ENCODE results near the gene LRRC31. TPM values are rescaled to one million over a fixed set of nuclear protein-coding genes. Genes with fewer than 3 reads are reported as not detected.
A peak's percentile ranks its signal among the peaks of the same experiment; 100 is the strongest.

LRRC31 gene
- total RNA-seq, 1 experiment from 2014 or later: not detected

DNA sequence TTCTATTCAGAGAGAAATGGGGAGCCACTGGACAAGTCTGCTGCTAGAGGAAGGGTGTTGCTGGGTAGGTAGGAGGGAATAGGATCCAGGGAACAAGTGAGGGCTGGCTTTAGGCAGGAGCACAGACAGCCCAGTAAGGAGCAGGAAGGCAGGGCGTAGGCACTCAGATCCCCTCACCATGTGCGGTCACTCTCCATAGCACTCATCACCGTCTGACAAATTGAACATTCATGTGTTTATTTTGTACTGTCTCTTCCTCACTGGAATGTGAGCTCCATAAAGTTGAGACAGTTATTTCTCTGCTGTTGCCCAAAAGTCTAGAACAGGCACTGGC lies 32.8 kb downstream of the LRRC31 start:
- Histone ChIP-seq H4K20me1 (ENCODE audit: insufficient read depth, low read depth, low read length) (no peaks in the 10 kb centered on the region), H3K9me2 (replicated peaks; ENCODE audit: insufficient read depth, low read length) (no peaks in the 10 kb centered on the region), H2AFZ (ENCODE audit: low read length) (peak overlapping the region; percentile 10; the same call in 1 of the 2 replicates), H3K27me3 (ENCODE audit: low read length) (no peaks in the 10 kb centered on the region), H3K79me2 (ENCODE audit: low read length) (no peaks in the 10 kb centered on the region), H3K9me3 (ENCODE audit: low read length) (no peaks in the 10 kb centered on the region), H3K4me3 (ENCODE audit: low read length) (no peak overlapping the region), H3K27ac (ENCODE audit: low read length) (no peak overlapping the region), H3K4me2 (ENCODE audit: low read depth, low read length, poor library complexity, severe bottlenecking) (no peak overlapping the region), H3K4me1 (ENCODE audit: low read length) (peaks cover 20% of the 10 kb centered on the region), H3K9ac (ENCODE audit: low read length) (no peak overlapping the region), H3K36me3 (ENCODE audit: insufficient read depth, low read length) (no peaks in the 10 kb centered on the region)
- no peak for DNase-seq

DNA sequence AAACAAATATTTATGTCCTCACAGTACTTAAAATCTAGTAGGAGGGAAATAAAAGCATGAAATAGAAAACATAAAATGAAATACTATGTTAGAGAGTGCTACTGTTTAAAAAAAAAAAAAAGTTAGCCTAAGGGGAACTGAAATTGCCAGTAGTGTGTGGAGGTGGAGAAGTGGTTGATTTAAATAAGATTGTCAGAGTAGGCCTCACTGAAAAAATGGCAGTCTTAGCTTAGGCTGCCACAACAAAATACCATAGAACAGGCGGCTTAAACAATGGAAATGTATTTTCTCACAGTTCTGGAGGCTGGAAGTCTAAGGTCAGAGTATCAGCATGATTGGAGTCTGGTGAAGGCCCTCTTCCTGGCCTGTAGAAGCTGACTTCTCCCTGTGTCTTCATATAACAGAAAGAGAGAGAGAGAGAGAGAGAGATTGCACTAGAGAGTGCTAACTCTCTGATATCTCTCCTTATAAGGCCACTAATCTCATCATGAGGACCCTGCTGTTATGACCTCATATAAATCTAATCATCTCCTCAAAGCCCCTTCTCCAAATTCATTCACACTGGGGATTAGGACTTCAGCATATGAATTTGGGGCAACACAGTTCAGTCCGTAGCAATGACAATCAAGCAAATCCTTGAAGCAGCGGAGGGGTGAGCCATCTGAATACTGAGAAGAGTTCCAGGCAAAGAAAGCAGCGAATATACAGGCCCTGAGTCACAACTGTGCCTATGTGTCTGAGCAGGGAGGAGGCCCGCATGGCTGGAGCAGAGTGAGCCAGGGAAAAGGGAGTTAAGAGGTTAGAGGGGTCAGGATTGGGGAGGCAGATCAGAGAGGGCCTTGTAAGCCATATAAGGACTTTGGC lies 33.4 kb downstream of the LRRC31 start:
- H4K20me1 ChIP-seq (ENCODE audit: insufficient read depth, low read depth, low read length): no peaks in the 10 kb centered on the region
- no peaks in the 10 kb centered on the region for H3K9me2 ChIP-seq (replicated peaks; ENCODE audit: insufficient read depth, low read length)
- no peaks in the 10 kb centered on the region for H3K9me3 ChIP-seq (ENCODE audit: low read length)
- peak overlapping the region; percentile 10 for H2AFZ ChIP-seq (ENCODE audit: low read length)
- no peaks in the 10 kb centered on the region for H3K36me3 ChIP-seq (ENCODE audit: insufficient read depth, low read length)
- H3K27ac ChIP-seq (ENCODE audit: low read length): no peak overlapping the region
- DNase-seq: peak; percentile 57
- no peak overlapping the region for H3K4me3 ChIP-seq (ENCODE audit: low read length)
- H3K79me2 ChIP-seq (ENCODE audit: low read length): no peaks in the 10 kb centered on the region
- H3K9ac ChIP-seq (ENCODE audit: low read length): peak overlapping the region; percentile 25; the same call in 1 of the 2 replicates
- H3K27me3 ChIP-seq (ENCODE audit: low read length): no peaks in the 10 kb centered on the region
- no peak overlapping the region for H3K4me2 ChIP-seq (ENCODE audit: low read depth, low read length, poor library complexity, severe bottlenecking)
- H3K4me1 ChIP-seq (ENCODE audit: low read length): peaks cover 17% of the 10 kb centered on the region

DNA sequence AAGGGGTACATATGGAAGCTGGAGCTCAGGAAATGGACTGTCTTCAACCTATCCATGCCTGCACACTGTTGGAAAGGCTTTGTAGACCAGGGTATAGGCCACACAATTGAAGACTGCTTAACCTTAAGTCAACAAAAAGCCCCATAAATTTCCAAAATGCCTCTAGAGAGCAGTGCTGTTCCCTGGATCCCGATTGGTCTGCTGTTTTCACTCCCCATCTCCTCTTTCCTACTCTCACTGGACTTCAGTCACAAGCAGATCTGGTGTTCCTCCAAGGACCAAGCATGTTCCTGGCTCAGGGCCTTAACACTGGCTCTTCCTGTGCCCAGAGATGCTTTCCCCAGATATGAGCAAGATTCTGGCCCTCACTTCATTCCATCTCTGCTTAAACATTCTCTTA lies 34.2 kb downstream of the LRRC31 start:
- no peaks in the 10 kb centered on the region for H4K20me1 ChIP-seq (ENCODE audit: insufficient read depth, low read depth, low read length)
- no peak overlapping the region for H3K9ac ChIP-seq (ENCODE audit: low read length)
- no peak overlapping the region for H3K4me2 ChIP-seq (ENCODE audit: low read depth, low read length, poor library complexity, severe bottlenecking)
- peak overlapping the region; percentile 10; the same call in 1 of the 2 replicates for H2AFZ ChIP-seq (ENCODE audit: low read length)
- no peaks in the 10 kb centered on the region for H3K9me2 ChIP-seq (replicated peaks; ENCODE audit: insufficient read depth, low read length)
- no peak overlapping the region for H3K27ac ChIP-seq (ENCODE audit: low read length)
- H3K36me3 ChIP-seq (ENCODE audit: insufficient read depth, low read length): no peaks in the 10 kb centered on the region
- no peak overlapping the region for H3K4me3 ChIP-seq (ENCODE audit: low read length)
- no peaks in the 10 kb centered on the region for H3K9me3 ChIP-seq (ENCODE audit: low read length)
- H3K27me3 ChIP-seq (ENCODE audit: low read length): no peaks in the 10 kb centered on the region
- no peak for DNase-seq
- H3K79me2 ChIP-seq (ENCODE audit: low read length): no peaks in the 10 kb centered on the region
- H3K4me1 ChIP-seq (ENCODE audit: low read length): peaks cover 10% of the 10 kb centered on the region

DNA sequence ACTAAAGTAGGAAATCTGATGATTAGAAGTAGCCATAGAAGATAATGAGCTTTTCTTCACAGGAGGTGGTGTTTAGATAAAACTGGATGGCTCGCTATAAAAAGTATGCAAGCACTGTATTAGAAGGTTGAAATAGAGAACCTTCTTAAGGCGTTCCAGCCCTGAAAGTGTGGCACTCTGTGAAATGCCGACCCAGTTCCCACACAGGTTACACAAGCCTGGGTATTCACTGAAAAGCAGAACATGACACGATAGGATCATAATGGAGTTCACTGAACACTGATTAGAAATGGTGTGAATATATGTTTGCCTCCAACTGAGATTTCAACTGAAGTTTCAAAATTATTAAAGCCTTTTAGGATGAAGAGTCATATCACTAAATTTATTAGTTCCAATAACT lies 42.0 kb downstream of the LRRC31 start:
- no peak for DNase-seq
- H4K20me1 ChIP-seq (ENCODE audit: insufficient read depth, low read depth, low read length): no peaks in the 10 kb centered on the region
- no peaks in the 10 kb centered on the region for H3K79me2 ChIP-seq (ENCODE audit: low read length)
- no peak overlapping the region for H3K4me2 ChIP-seq (ENCODE audit: low read depth, low read length, poor library complexity, severe bottlenecking)
- H3K27ac ChIP-seq (ENCODE audit: low read length): no peak overlapping the region
- H3K9me2 ChIP-seq (replicated peaks; ENCODE audit: insufficient read depth, low read length): no peaks in the 10 kb centered on the region
- no peak overlapping the region for H3K9ac ChIP-seq (ENCODE audit: low read length)
- H3K9me3 ChIP-seq (ENCODE audit: low read length): no peaks in the 10 kb centered on the region
- no peak overlapping the region for H2AFZ ChIP-seq (ENCODE audit: low read length)
- H3K36me3 ChIP-seq (ENCODE audit: insufficient read depth, low read length): no peaks in the 10 kb centered on the region
- no peaks in the 10 kb centered on the region for H3K4me1 ChIP-seq (ENCODE audit: low read length)
- H3K27me3 ChIP-seq (ENCODE audit: low read length): no peaks in the 10 kb centered on the region
- no peak overlapping the region for H3K4me3 ChIP-seq (ENCODE audit: low read length)

DNA sequence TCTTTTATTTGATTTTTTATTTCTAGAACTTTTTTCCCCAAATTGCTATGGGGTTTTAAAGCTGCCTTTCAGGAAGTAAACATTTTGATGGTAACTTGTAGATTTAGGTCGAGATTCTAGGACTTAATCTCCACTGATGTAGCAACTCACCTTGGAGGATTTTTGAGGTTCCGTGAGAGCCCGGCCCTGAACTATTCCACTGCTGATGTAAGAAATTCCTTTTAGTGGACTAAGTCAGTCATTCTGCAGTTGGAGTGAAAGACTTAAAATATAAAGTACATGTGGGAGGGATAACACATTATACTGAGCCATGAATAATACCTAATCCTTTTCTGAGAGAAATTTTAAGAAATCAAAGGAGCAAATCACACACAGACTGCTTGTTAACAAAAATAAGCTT lies 44.4 kb downstream of the LRRC31 start:
- Histone ChIP-seq H3K9me2 (replicated peaks; ENCODE audit: insufficient read depth, low read length) (no peaks in the 10 kb centered on the region), H3K36me3 (ENCODE audit: insufficient read depth, low read length) (no peaks in the 10 kb centered on the region), H3K79me2 (ENCODE audit: low read length) (no peaks in the 10 kb centered on the region), H3K4me3 (ENCODE audit: low read length) (no peak overlapping the region), H3K4me1 (ENCODE audit: low read length) (no peaks in the 10 kb centered on the region), H2AFZ (ENCODE audit: low read length) (no peak overlapping the region), H3K9ac (ENCODE audit: low read length) (no peak overlapping the region), H3K9me3 (ENCODE audit: low read length) (no peaks in the 10 kb centered on the region), H3K27me3 (ENCODE audit: low read length) (no peaks in the 10 kb centered on the region), H3K4me2 (ENCODE audit: low read depth, low read length, poor library complexity, severe bottlenecking) (no peak overlapping the region), H3K27ac (ENCODE audit: low read length) (no peak overlapping the region), H4K20me1 (ENCODE audit: insufficient read depth, low read depth, low read length) (no peaks in the 10 kb centered on the region)
- no peak for DNase-seq

DNA sequence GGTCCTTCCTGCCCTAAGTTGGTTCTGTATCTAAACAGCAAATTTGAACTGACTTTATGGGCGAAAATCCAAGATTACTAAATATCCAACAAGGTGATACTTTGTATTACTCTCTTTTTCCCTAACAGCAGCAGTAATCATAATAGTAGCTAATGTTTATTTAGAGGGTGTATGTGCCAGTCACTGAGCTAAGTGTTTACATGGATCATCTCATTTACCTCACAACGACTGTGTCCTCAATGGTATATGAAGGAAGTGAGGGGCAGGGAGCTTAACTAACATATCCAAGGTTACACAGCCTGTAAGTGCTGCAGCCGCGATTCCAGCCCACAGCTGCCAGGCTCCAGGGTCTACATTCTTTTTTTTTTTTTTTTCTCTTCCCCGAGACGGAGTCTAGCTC lies 46.8 kb downstream of the LRRC31 start:
- H3K4me1 ChIP-seq (ENCODE audit: low read length): no peaks in the 10 kb centered on the region
- DNase-seq: no peak
- H3K4me3 ChIP-seq (ENCODE audit: low read length): no peak overlapping the region
- H3K9ac ChIP-seq (ENCODE audit: low read length): no peak overlapping the region
- no peak overlapping the region for H3K4me2 ChIP-seq (ENCODE audit: low read depth, low read length, poor library complexity, severe bottlenecking)
- no peak overlapping the region for H3K27ac ChIP-seq (ENCODE audit: low read length)
- H3K27me3 ChIP-seq (ENCODE audit: low read length): no peaks in the 10 kb centered on the region
- H2AFZ ChIP-seq (ENCODE audit: low read length): no peak overlapping the region
- H3K9me3 ChIP-seq (ENCODE audit: low read length): no peaks in the 10 kb centered on the region
- no peaks in the 10 kb centered on the region for H3K36me3 ChIP-seq (ENCODE audit: insufficient read depth, low read length)
- H4K20me1 ChIP-seq (ENCODE audit: insufficient read depth, low read depth, low read length): no peaks in the 10 kb centered on the region
- H3K9me2 ChIP-seq (replicated peaks; ENCODE audit: insufficient read depth, low read length): no peaks in the 10 kb centered on the region
- H3K79me2 ChIP-seq (ENCODE audit: low read length): no peaks in the 10 kb centered on the region

DNA sequence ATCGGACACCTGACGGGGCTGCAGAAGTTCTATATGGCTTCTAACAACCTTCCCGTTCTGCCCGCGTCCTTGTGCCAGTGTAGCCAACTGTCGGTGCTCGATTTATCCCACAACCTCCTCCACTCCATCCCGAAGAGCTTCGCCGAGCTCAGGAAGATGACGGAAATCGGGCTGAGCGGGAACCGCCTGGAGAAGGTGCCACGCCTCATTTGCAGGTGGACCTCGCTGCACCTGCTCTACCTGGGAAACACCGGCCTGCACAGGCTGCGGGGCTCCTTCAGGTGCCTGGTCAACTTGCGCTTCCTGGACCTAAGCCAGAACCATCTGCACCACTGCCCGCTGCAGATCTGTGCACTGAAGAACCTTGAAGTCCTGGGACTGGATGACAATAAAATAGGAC lies 47.2 kb downstream of the LRRC31 start:
- Histone ChIP-seq H2AFZ (ENCODE audit: low read length) (no peak overlapping the region), H3K27me3 (ENCODE audit: low read length) (no peaks in the 10 kb centered on the region), H3K9ac (ENCODE audit: low read length) (no peak overlapping the region), H3K4me3 (ENCODE audit: low read length) (no peak overlapping the region), H3K9me3 (ENCODE audit: low read length) (no peaks in the 10 kb centered on the region), H3K4me1 (ENCODE audit: low read length) (no peaks in the 10 kb centered on the region), H3K9me2 (replicated peaks; ENCODE audit: insufficient read depth, low read length) (no peaks in the 10 kb centered on the region), H3K36me3 (ENCODE audit: insufficient read depth, low read length) (no peaks in the 10 kb centered on the region), H3K4me2 (ENCODE audit: low read depth, low read length, poor library complexity, severe bottlenecking) (no peak overlapping the region), H4K20me1 (ENCODE audit: insufficient read depth, low read depth, low read length) (no peaks in the 10 kb centered on the region), H3K79me2 (ENCODE audit: low read length) (no peaks in the 10 kb centered on the region), H3K27ac (ENCODE audit: low read length) (no peak overlapping the region)
- no peak for DNase-seq

DNA sequence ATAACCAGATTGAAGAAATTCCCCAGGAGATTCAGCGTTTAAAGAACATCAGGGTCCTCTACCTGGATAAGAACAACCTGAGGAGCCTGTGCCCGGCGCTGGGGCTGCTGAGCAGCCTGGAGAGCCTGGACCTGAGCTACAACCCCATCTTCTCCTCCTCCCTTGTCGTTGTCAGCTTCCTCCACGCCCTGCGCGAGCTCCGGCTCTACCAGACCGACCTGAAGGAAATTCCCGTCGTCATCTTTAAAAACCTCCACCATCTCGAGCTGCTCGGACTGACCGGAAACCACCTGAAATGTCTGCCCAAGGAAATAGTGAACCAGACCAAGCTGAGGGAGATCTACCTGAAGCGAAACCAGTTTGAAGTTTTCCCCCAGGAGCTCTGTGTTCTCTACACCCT lies 47.6 kb downstream of the LRRC31 start:
- no peak overlapping the region for H3K27ac ChIP-seq (ENCODE audit: low read length)
- H3K4me3 ChIP-seq (ENCODE audit: low read length): no peak overlapping the region
- DNase-seq: no peak
- no peak overlapping the region for H3K9ac ChIP-seq (ENCODE audit: low read length)
- no peaks in the 10 kb centered on the region for H3K27me3 ChIP-seq (ENCODE audit: low read length)
- H3K36me3 ChIP-seq (ENCODE audit: insufficient read depth, low read length): no peaks in the 10 kb centered on the region
- no peak overlapping the region for H3K4me2 ChIP-seq (ENCODE audit: low read depth, low read length, poor library complexity, severe bottlenecking)
- H4K20me1 ChIP-seq (ENCODE audit: insufficient read depth, low read depth, low read length): no peaks in the 10 kb centered on the region
- H2AFZ ChIP-seq (ENCODE audit: low read length): no peak overlapping the region
- H3K79me2 ChIP-seq (ENCODE audit: low read length): no peaks in the 10 kb centered on the region
- H3K9me3 ChIP-seq (ENCODE audit: low read length): no peaks in the 10 kb centered on the region
- no peaks in the 10 kb centered on the region for H3K4me1 ChIP-seq (ENCODE audit: low read length)
- no peaks in the 10 kb centered on the region for H3K9me2 ChIP-seq (replicated peaks; ENCODE audit: insufficient read depth, low read length)
